Activated CD4-positive, alpha-beta T cell treated with anti-CD3 and anti-CD28 coated beads, Interleukin-2, amount 50 U/mL, for 1 hour (primary cell): ENCODE data around the gene TTLL13.

Experiments
- DNase-seq: peaks from one replicate; pipeline ENCODE4 v3.0.0-alpha.2; 2020

Gene TTLL13, protein sequence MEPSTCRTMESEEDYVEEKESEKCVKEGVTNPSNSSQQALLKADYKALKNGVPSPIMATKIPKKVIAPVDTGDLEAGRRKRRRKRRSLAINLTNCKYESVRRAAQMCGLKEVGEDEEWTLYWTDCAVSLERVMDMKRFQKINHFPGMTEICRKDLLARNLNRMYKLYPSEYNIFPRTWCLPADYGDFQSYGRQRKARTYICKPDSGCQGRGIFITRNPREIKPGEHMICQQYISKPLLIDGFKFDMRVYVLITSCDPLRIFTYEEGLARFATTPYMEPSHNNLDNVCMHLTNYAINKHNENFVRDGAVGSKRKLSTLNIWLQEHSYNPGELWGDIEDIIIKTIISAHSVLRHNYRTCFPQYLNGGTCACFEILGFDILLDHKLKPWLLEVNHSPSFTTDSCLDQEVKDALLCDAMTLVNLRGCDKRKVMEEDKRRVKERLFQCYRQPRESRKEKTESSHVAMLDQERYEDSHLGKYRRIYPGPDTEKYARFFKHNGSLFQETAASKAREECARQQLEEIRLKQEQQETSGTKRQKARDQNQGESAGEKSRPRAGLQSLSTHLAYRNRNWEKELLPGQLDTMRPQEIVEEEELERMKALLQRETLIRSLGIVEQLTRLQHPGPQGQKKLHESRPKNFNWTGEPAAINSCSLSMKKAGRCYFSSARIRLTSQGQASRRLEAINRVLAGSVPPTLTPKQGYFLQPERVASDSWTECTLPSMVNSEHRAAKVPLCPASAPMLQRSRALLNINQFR

GRCh38 chr15:90249203-90249863, at the start of gene TTLL13:
TSS of gene TTLL13 (plus strand) at chr15:90249556. CDS start at chr15:90250631, 1,075 bp downstream.
- DNase-seq = peak; percentile 57

DNA sequence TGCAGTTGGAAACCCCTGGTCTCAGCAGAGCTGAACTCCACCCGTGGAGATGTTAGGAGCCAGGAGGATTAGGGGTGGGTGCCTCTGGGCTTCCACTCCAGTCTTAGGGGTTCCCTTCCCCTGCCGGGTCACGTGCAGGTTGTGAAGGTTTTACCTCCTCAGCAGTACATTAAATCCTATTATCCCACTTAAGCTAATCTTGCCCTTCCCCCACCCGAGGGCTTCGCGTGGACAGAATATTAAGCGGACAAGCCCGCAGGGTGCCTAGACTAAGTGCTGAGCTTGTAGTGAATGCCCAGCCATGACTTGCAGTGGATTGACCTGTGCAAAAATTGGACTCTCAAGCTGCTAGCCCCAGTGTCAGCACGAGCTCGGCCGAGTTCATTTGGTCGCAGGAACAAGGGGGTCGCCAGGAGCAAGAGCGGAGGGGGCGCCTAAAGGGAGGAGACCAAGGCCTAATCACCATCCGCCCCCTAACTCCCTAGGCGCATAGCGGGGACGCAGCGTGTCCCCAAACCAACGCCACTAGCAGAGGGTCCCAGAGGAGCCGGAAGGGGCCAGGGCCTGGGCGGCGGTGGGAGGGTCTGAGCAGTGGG, 48.7 kb upstream of the TTLL13 start:
- no peak for DNase-seq

DNA sequence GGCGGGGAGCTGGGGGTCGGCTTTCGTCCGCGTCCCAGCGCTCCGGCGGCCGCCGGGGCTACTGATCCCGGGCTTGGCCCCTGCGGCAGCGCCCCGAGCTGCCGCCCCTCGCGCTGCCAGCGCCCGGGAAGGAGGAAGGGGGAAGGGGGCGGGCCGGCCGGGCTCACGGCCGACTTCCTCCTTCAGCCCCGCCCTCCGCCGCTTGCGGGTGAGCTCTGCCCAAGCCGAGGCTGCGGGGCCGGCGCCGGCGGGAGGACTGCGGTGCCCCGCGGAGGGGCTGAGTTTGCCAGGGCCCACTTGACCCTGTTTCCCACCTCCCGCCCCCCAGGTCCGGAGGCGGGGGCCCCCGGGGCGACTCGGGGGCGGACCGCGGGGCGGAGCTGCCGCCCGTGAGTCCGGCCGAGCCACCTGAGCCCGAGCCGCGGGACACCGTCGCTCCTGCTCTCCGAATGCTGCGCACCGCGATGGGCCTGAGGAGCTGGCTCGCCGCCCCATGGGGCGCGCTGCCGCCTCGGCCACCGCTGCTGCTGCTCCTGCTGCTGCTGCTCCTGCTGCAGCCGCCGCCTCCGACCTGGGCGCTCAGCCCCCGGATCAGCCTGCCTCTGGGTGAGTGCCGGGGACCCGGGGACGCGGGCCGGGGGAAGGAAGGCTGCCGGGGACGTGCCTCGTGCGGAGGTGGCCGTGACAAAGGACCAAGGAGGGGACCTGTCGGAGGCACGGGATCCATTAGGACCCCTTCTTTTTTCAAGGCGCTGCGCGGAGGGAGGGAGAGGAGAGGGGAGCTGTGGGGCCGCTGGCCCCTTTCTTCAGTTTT, 48.0 kb upstream of the TTLL13 start, which contains the start of gene SEMA4B:
TSS of gene SEMA4B (plus strand) at position 201 of the 814 bp plus-strand sequence. CDS start at position 450, 249 bp downstream.
- peak; percentile 64 for DNase-seq

DNA sequence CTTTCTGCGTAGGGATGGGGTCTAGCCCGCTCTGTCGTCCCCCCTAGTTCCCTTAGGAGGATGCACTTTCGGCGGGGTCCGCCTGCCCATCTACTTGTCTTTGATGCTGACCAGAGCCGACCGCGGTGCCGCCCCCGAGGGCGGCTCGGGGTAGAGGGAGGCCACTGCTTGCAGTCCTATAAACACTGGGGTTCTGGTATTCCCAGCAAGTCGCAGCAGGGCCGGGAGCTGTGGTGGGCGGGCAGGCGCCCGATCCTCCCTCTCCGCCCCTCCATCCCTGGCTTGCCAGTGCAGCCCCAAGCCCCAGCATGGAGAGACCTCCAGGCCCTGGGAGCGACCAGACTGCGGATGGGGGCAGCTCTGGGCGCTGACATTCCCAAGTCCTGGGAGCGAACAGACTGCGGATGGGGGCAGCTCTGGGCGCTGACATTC, 47.4 kb upstream of the TTLL13 start:
- no peak for DNase-seq

DNA sequence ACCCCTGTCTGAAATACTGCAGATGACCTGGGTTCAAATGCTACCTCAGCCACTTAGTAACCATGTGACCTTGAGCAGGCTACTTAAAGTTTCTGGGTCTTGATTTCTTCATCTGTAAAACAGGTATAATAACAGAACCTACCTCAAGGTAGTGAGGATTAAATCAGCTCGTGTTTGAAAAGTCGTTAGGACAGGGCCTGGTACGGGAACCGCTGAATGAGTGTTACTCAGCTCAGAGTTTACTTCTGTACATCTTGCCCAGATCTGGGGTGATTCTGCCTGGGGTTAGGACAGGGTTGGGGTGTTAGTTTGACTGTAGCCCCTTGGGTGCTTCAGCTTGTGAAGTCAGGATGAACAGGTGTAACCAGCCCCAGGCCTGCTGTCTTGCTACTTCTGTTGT, 46.4 kb upstream of the TTLL13 start:
- no peak for DNase-seq

GRCh38 chr15:90203473-90203872, 45.9 kb upstream of the TTLL13 start:
- no peak for DNase-seq

GRCh38 chr15:90203922-90204321, 45.4 kb upstream of the TTLL13 start:
- no peak for DNase-seq

DNA sequence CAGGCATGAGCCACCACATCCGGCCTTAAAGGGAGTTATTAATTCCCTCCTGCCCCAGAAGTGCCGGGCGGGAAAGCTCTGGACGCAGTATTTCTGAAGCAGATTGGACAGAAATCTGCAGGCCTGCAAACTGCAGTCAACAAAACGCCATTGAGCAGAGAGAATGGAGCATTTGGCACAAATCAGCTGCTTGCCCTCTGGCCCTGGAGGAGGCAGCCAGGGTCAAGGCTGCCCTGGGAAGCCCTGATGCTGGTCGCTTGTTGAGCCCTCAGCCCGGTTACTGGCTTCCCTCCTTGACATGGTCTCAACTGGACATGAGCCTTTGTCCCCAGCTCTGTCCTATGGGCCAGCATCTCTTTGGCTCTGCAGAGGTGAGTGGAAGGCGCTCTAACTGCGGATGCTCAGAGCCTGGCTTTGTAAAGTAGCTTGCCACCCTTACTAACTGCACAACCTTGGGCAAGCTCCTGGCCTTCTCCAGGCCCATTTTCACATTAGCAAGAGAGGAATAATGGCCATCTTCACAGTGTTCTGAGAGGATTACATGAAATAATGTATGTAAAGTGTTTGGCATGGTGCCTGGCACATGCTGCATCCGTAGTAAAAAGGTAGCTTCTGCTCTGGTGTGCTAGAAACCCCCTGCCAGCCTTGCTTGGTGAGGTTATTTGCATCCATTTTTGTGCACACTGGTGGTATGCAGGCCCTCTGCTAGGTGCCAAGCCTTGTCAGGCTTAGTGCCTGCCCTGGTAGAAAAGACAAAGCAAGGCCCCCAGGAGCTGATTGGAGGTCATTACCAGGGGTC, 44.1 kb upstream of the TTLL13 start:
- DNase-seq = no peak

- DNase-seq = no peak
Observed at GRCh38 chr15:90205886-90206285, 43.5 kb upstream of the TTLL13 start.

GRCh38 chr15:90207252-90207651, 42.1 kb upstream of the TTLL13 start:
- no peak for DNase-seq

GRCh38 chr15:90208356-90208755, 41.0 kb upstream of the TTLL13 start:
- no peak for DNase-seq

GRCh38 chr15:90209591-90209990, 39.8 kb upstream of the TTLL13 start:
- no peak for DNase-seq

DNA sequence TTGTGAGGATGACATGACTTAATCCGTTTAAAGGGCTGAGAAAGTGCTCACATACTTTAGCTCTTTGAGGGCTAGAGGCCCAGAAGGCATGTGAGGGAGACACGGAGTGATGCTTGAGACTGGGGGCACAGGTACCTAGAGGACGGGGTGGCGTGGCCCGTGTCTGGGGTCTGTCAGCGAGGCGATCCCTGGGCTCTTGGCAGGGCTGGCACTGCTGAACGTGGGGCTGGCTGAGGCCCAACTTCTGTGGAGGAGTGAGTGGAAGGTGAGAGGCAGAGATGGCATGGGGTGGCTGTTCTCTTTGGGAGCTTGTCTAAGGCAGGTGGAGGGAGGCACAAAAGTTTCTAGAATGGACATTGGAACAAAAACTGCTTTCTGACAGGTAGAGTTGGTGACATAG, 38.8 kb upstream of the TTLL13 start:
- no peak for DNase-seq

GRCh38 chr15:90211009-90211408, 38.3 kb upstream of the TTLL13 start:
- DNase-seq = no peak

DNA sequence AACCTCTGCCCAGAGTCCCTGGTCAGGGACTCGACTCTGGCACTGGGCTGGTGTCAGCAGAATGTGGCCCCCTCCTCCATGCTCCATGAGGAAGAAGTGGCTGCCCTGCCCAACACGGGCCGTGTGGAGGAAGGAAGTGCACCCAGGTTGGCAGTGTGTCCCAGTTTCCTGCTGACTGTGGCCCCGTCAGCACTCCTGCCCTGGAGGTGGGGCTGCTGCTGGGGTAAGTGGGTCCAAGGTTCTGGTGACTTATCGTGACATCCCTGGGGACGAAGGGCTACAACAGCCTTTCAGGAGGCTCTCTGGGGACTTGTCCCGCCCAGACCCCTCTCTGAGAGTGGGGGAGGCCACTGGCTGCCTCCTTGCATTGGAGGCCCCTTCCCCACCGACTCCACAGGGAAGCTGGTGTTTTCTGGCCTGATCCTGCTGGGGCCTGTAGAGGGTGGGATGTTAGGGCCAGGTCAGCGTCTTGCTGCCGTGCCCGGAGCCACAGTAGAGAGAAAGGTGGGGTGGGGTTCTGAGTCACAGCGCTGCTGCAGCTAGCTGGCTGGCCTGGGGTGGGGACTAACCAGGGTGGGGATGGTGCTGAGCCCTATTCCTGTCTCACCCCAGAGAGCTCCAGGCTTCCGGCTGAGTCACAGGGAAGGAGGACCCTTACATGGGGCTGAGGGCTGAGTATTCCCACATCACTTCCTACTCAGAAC, 37.8 kb upstream of the TTLL13 start:
- no peak for DNase-seq

DNA sequence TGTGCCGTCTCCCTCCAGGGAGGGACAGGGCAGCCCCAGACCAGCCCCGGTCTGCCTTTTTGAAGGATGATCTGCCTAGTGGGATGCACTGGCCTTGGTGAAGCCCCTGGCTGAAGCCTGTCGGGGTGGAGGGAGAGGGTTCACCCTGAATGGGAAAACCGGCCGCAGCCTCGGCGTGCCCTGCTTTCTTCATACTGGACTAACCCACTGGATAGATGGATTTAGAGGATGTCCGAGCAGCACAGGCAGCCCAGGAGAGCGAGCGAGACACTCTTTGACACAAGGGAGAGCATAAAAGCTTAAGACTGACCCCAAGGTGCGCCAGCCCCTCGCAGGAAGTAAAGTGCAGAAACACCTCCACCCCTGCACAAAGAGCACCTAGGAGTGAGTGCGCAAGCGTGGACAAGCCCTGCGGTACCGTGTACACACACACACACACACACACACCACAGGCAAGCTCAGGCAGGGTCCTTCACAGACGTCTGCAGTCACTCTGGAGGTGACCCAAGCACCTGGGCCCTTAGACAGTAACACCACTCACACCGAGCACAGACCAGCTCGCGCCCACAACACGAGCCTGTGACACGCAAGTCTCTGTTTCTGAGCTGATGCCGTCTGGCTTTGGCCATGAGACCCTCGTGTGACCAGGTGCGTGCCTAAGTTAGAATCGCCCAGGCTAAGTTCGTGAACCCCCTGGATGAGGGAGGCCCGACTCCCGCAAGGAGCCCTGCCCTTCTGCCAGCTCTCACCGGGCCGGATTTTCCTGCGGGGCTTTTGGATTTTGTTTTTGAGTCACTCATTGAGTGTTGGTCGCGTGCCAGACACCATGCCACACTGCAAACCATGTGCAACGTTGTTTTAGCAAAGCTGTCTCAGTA, 36.9 kb upstream of the TTLL13 start:
- DNase-seq = no peak

DNA sequence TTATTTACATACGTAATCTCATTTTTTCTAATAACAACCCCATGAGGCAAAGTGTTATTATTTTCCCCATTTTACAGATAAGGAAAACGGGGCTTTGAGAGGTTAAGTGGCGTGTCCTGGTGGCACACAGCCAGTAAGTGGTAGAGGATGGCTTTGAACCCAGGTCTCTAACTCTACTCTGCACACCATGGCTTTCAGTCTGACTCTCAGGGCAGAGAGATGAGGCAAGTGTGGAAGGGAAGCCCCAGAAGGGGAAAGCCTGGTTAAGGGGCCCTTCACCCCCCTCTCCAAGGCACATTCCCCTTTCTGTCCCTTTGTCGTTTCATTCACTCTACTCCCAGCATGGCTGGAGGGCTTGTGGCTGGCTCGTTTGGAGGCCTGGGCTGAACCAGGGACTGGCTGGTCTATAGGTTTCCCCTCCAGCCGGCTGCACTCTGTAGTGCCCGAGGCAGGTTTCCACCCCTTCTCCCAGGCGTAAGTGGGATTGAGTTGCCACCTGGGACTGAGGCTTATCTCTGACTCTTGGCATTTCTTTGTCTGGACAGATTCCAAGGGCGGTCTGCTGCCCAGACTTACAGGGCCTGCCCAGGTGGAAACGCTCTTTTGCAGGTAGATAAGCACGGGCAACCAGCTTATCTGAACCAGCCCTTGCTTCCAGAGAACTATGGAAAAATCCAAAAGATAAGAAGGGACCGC, 36.1 kb upstream of the TTLL13 start:
- DNase-seq = no peak

DNA sequence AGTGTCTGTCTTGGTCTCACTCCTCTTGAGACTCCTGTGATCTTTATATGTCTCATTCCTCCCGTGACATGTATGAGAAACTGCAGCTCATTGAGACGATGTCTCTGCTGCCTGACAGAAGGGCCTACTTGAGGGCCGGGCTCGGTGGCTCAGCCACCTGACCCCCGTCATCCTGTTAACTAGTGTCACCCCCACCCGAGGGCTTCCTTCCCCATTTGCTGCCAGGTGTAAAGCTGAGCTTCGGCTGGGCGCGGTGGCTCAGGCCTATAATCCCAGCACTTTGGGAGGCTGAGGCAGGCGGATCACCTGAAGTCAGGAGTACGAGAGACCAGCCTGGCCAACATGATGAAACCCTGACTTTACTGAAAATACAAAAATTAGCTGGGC, 35.5 kb upstream of the TTLL13 start:
- DNase-seq = no peak
